GM23338 (cell line): ENCODE data around the gene FBXO33. TPM values are rescaled to one million over a fixed set of nuclear protein-coding genes. Genes with fewer than 3 reads are reported as not detected.

Source experiments
- ATAC-seq: fragments of 200-7000 bp; cut with Tn5 transposase; 3 replicates; pipeline ENCODE4 v1.9.1; 2020
- DNase-seq: peaks from one replicate; pipeline ENCODE4 v3.0.0-alpha.2; 2015; ENCODE audit warnings: low spot score
- H2AFZ ChIP-seq: fragments of 200-600 bp; sonication (generic); 2 replicates; pipeline ENCODE4 v1.8.0; 2016; ENCODE audit warnings: antibody characterized with exemption, mild to moderate bottlenecking, moderate library complexity
- H3F3A ChIP-seq: fragments of 200-600 bp; sonication (generic); replicated peaks from 2 replicates; pipeline ENCODE4 v1.8.0; 2017; ENCODE audit warnings: antibody characterized with exemption, mixed run types, low read depth
- H3K27ac ChIP-seq: fragments of 200-600 bp; sonication (generic); 2 replicates; pipeline ENCODE4 v1.6.1; 2016; ENCODE audit warnings: low read depth
- H3K27me3 ChIP-seq: fragments of 200-600 bp; sonication (generic); 2 replicates; pipeline ENCODE4 v1.8.0; 2016; ENCODE audit warnings: mild to moderate bottlenecking, mixed run types, moderate library complexity; ENCODE audit not compliant: insufficient read depth
- H3K36me3 ChIP-seq: fragments of 200-600 bp; sonication (generic); 2 replicates; pipeline ENCODE4 v1.8.0; 2016; ENCODE audit warnings: mild to moderate bottlenecking; ENCODE audit not compliant: insufficient read depth
- H3K4me1 ChIP-seq: fragments of 200-600 bp; sonication (generic); 2 replicates; pipeline ENCODE4 v1.8.0; 2016; ENCODE audit warnings: mild to moderate bottlenecking, moderate library complexity; ENCODE audit not compliant: insufficient read depth
- H3K4me2 ChIP-seq: fragments of 200-600 bp; sonication (generic); 2 replicates; pipeline ENCODE4 v1.7.1; 2017; ENCODE audit warnings: mixed run types
- H3K4me3 ChIP-seq: fragments of 200-600 bp; sonication (generic); 2 replicates; pipeline ENCODE4 v1.6.1; 2016; ENCODE audit warnings: mixed run types
- H3K79me2 ChIP-seq: fragments of 200-600 bp; sonication (generic); replicated peaks from 2 replicates; pipeline ENCODE4 v1.8.0; 2017; ENCODE audit warnings: mild to moderate bottlenecking; ENCODE audit not compliant: insufficient read depth
- H3K9me2 ChIP-seq: fragments of 200-600 bp; sonication (generic); 2 replicates; pipeline ENCODE4 v1.8.0; 2017; ENCODE audit not compliant: insufficient read depth
- H4K20me1 ChIP-seq: fragments of 200-600 bp; sonication (generic); replicated peaks from 2 replicates; pipeline ENCODE4 v1.8.0; 2017; ENCODE audit warnings: mild to moderate bottlenecking; ENCODE audit not compliant: insufficient read depth
- H3K27ac Mint-ChIP-seq: 2 replicates; pipeline ENCODE4 v1.8.0; 2020; ENCODE audit warnings: inconsistent platforms, mild to moderate bottlenecking, moderate library complexity, mixed read lengths
- H3K27me3 Mint-ChIP-seq: 3 replicates; pipeline ENCODE4 v1.8.0; 2022; ENCODE audit warnings: low read depth, mild to moderate bottlenecking, moderate library complexity, mixed read lengths, inconsistent platforms; ENCODE audit not compliant: insufficient read depth, poor library complexity
- H3K36me3 Mint-ChIP-seq: 3 replicates; pipeline ENCODE4 v1.8.0; 2021; ENCODE audit warnings: low read depth, mild to moderate bottlenecking, inconsistent platforms, moderate library complexity, mixed read lengths
- H3K4me1 Mint-ChIP-seq: 3 replicates; pipeline ENCODE4 v1.8.0; 2020; ENCODE audit warnings: mild to moderate bottlenecking, inconsistent platforms, mixed read lengths
- H3K4me3 Mint-ChIP-seq: 3 replicates; pipeline ENCODE4 v1.8.0; 2021; ENCODE audit warnings: moderate library complexity, mild to moderate bottlenecking, inconsistent platforms, mixed read lengths
- H3K9me3 Mint-ChIP-seq: 3 replicates; pipeline ENCODE4 v1.8.0; 2020; ENCODE audit warnings: moderate library complexity, mild to moderate bottlenecking, inconsistent platforms, mixed read lengths
- CREB1 ChIP-seq: fragments of 250-450 bp; sonication (Bioruptor Pico); IDR thresholded peaks from 2 replicates; pipeline ENCODE4 v1.5.0; 2020; ENCODE audit warnings: low read depth, mild to moderate bottlenecking, moderate library complexity
- NANOG ChIP-seq: IDR thresholded peaks from 2 replicates; pipeline ENCODE4 v1.6.1; 2016; ENCODE audit warnings: antibody characterized with exemption, borderline replicate concordance
- STAT1 ChIP-seq: IDR thresholded peaks from one replicate; pipeline ENCODE4 v1.6.1; 2016; ENCODE audit warnings: antibody characterized with exemption; ENCODE audit not compliant: unreplicated experiment
- ZNF331 ChIP-seq: fragments of 250-450 bp; sonication (Bioruptor Pico); IDR thresholded peaks from 2 replicates; pipeline ENCODE4 v1.5.0; 2020; ENCODE audit warnings: low read depth, mild to moderate bottlenecking, moderate library complexity
- ZNF462 ChIP-seq: fragments of 250-450 bp; sonication (Bioruptor Pico); IDR thresholded peaks from 2 replicates; pipeline ENCODE4 v1.5.0; 2020; ENCODE audit warnings: mild to moderate bottlenecking, moderate library complexity
- polyA plus RNA-seq: library from polyadenylated mRNA; unstranded; fragments of >200 nt; fragmentation: Nextera tagmentation; extraction: Ambion mirVana; gene quantifications from 2 replicates; pipeline ENCODE4 v1.2.1, GENCODE V29; 2016
- total RNA-seq: library from RNA; depleted of rRNA; stranded (reverse); fragments of >200 nt; shearing (Covaris generic); gene quantifications from 2 replicates; pipeline ENCODE4 v1.2.3, GENCODE V29; 2014

The FBXO33 gene
- total and polyA plus RNA-seq, 2 experiments from 2014 or later = 6.7 to 13.1 TPM

- no peak for ATAC-seq
These were observed 8.7 kb upstream of the FBXO33 start for GRCh38 chr14:39440975-39441374.

More at GRCh38 chr14:39440975-39441374, 8.7 kb upstream of the FBXO33 start:
- no peak for TF ChIP-seq ZNF462
- TF ChIP-seq CREB1 (CRISPR knock-in tag) = no peak
- TF ChIP-seq NANOG = no peak
- TF ChIP-seq ZNF331 (CRISPR knock-in tag) = no peak
- TF ChIP-seq STAT1 = no peak
- Mint-ChIP-seq H3K27me3 (peaks cover 2% of the 10 kb centered on the region), H3K27ac (no peak overlapping the region), H3K4me3 (no peak overlapping the region), H3K36me3 (peaks cover 18% of the 10 kb centered on the region), H3K9me3 (peaks cover 18% of the 10 kb centered on the region), H3K4me1 (no peaks in the 10 kb centered on the region)
- H4K20me1 ChIP-seq = no peaks in the 10 kb centered on the region
- no peaks in the 10 kb centered on the region for H3K9me2 ChIP-seq
- no peaks in the 10 kb centered on the region for H3K79me2 ChIP-seq
- H3K4me1 ChIP-seq = no peaks in the 10 kb centered on the region
- no peak overlapping the region for H3K4me2 ChIP-seq
- no peaks in the 10 kb centered on the region for H3K27me3 ChIP-seq
- no peak overlapping the region for H3K27ac ChIP-seq
- no peak overlapping the region for H2AFZ ChIP-seq
- H3K4me3 ChIP-seq = no peak overlapping the region
- no peak for DNase-seq
- H3K36me3 ChIP-seq = no peaks in the 10 kb centered on the region
- H3F3A ChIP-seq = no peaks in the 10 kb centered on the region
